Cerebellar cortex (tissue), 1 donor: Measurements from ENCODE around the gene GABRD.

Experiments used
- DNase-seq: peaks from one replicate; pipeline ENCODE4 v3.0.0-alpha.2; 2015; ENCODE audit warnings: low spot score

Gene GABRD

GRCh38 chr1:2039251-2039650 lies 20.1 kb downstream of the GABRD start:
- DNase-seq: no peak

DNA sequence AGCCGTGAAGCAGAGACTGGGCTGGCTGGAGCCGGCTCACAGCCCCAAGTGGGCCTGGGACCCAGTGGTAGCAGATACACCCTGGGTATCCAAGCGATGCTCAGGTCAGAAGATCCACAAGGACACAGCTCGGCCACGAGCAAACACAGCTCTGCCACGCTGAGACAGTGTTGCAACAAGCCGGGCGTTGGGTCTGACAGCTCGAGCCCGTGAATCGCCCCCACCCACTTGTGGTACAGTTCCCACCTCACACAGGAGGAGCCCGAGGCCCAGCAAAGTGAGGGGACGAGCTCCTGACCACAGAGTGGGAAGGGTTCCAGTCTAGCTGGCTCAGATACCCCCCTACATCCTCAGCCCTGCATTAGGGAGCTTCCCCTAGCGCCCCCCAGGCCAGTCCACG lies 22.2 kb downstream of the GABRD start:
- DNase-seq: no peak

- DNase-seq: no peak
These were observed 22.7 kb downstream of the GABRD start for GRCh38 chr1:2041887-2042286.

GRCh38 chr1:2042830-2043773 lies 24.0 kb downstream of the GABRD start:
- DNase-seq: no peak

DNA sequence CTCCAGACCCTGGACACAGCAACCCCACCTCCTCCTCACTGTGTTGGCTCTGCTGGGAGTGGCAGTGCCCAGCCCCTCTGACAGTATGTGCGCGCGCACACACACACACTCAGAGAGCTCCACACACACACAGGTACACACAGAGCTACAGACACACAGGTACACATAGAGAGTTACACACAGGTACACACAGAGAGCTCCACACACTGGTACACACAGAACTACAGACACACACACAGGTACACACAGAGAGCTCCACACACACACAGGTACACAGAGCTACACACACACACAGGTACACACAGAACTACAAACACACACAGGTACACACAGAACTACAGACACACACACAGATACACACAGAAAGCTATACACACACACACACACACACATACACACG lies 24.7 kb downstream of the GABRD start:
- DNase-seq: no peak

DNA sequence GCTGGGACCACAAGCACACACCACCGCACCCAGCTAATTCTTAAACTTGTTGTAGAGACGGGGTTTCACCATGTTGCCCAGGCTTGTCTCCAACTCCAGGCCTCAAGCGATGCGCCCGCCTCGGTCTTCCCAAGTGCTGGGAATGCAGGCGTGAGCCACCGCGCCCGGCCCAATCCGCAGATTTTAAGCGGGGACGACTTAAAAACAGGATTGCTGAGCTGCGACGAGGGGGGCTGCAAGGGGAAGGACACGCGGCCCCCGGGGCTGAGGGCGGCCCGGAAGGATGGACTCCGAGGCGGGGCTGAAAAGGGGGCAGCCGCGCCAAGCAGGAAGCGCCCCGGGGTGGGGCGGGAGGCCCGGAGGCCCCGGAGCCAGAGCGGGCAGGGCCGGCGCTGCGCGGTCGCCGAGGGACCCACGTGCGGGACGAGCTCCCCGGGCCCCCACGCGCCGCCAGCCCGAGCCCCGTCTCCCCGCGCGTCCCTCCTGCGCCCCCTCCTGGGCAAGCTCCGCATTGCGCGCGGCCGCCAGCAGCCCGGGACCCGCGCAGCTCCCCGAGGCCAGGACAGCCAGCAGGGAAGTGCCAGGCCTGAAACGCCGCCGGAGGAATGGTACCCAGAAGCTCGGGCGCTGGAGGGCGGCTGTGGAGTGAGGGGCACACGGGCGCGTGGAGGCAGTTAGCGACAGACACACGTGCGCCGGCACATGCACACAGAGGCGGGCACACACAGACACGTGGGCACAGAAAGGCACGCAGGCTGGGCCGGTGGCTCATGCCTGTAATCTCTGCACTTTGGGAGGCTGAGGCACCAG lies 25.6 kb downstream of the GABRD start:
- peak; percentile 61 for DNase-seq

DNA sequence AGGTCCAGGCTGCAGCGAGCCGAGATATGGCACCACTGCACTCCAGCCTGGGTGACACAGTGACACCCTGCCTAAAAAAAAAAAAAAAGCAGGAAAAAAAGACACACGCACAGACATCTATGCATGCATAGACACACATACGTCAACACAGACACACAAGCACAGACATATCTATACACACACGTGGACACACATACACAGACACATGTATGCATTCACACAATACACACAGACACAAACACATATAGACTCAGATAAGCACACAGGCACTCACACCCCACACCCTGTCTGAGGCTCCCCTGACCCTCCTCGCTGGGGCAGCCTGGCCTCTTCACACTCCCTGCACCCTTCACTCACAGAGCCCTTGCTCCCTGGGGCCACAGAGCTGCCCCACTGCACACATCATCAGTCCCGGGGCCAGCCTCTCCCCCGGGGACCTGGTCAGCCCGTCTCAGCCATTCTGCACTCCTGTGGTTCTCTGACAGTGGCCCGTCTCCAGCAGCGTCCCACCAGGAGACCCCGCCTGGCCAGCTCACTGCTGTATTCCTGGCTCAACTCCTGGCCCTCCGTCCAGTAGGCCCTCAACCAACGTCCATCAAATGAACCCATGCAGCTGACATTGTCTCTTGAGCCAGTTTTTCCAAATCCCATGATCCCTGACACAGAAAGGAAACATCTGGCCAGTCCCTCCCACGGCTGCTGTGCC lies 26.5 kb downstream of the GABRD start:
- DNase-seq: no peak

GRCh38 chr1:2046174-2046917 lies 27.2 kb downstream of the GABRD start:
- DNase-seq: peak; percentile 73

DNA sequence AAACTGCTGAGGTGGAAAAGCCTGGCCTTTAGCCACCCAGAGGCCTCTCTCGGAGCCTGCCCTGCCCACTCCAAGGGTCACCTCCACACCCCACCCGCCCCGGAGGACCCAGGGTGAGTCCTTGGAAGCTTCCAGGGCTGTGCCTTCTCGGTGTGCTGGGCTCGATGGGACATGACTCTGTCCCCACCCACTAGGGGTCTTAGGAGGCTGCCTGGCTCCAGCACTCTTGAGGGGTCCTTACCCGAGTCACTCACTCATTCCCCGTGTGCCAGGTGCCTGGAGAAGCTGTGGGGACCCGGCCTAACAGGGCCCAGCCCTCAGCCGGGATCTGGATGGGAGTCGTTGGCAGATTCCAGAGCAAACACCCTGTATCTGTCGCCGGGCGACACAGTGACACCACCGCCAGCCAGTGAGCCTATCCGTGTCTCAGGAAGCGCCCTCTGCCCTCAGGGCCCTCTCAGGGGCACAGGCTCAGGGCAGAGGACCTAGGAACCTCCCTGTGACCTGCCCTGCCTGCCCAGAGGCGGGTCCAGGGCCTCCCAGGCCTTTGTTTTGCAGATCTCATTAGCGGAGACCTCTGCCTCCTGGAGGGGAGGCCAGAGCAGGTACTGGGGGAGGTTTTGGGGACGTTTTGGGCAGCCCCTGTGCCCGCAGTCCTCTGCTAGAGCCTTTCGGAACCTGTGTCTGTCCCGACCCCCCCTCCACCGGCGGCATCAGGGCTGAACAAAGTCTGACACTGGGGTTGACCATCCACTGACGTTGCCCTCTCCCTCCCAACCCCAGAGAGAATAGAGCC lies 28.0 kb downstream of the GABRD start:
- no peak for DNase-seq

- no peak for DNase-seq
These were observed 28.9 kb downstream of the GABRD start for GRCh38 chr1:2047749-2048729.

DNA sequence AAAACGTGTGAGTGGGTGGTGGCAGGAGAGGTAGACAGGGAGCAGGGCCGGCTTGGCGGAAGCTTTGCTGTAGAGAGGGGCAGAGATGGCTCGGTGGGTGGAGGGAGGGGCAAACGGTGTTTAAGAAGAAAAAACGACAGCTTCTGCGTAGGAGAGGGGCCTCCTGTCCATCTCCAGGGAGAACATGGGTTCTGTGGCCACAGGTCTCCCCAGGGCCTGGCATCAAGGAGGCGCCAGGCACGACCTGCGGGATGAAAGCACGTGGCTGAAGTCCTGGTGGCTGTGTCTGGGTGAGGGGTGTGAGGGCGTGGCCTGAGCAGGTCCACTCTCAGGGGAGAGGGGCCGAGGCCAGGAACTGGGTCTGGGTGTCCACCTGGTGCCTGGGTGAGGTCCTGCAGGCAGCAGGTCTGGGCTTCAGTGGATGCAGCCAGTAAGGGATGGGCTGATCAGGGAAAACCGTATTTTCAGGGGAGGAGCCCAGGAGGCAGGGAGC lies 30.1 kb downstream of the GABRD start:
- DNase-seq: peak; percentile 77

GRCh38 chr1:2049718-2050431 lies 30.7 kb downstream of the GABRD start, which contains the start of gene PRKCZ:
TSS of gene PRKCZ (plus strand) at chr1:2050411. CDS start at chr1:2050631, 220 bp downstream.
- peak; percentile 92 for DNase-seq

DNA sequence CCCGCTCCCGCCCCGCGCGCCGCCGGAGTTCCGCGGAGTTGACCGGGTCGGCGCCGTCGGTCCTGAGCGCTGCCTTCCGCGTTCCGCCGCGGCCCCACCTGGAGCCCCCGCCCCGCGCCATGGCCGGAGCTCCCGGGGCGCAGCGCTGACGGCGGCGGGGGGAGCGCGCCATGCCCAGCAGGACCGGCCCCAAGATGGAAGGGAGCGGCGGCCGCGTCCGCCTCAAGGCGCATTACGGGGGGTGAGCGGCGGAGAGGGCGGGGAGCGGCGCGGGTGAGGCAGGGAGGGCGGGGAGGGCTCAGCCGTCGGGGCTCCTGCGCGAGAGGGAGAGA lies 31.3 kb downstream of the GABRD start:
- no peak for DNase-seq

DNA sequence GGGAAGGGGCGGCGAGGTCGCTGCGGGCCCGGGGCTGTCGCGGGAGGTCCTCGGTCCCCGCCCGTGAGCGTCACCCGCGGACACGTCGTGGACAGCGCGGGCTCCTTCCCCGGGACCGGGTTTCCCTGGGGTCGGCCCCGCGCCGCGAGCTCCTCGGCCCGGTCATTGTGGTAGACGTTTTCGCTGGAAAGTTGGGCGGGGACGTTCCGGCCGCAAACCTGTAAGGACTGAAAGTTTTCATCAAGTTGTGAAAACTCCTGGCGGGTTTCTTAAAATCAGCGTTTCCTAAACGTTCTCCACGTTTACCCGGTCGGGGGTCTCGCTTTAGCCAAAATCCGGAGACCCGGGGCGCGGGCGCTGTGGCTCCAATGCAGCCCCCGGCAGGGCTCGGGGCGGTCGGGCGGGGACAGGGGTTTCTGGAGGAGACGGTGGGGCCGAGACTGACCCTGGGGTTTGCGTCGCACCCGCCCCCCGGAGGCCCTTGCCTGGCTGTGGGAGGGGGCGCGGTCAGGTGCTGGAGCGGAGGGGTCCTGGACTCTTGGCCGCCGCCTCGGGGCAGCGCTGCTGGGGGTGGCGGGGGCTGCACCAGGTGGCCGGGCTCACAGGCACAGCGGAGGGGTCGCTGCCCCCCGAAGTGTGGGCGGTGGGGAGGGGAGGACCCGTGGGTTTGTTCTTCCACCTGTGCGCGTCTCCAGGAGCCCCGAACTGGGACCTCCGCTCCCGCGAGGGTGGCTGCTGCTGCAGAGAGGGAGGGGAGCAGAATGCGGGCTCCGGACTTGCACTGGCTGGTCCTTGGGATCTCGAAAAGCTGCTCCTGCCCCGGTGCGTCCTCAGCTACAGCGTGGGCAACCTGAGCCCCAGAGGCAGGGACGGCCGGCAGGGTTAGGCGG lies 31.9 kb downstream of the GABRD start:
- DNase-seq: no peak

DNA sequence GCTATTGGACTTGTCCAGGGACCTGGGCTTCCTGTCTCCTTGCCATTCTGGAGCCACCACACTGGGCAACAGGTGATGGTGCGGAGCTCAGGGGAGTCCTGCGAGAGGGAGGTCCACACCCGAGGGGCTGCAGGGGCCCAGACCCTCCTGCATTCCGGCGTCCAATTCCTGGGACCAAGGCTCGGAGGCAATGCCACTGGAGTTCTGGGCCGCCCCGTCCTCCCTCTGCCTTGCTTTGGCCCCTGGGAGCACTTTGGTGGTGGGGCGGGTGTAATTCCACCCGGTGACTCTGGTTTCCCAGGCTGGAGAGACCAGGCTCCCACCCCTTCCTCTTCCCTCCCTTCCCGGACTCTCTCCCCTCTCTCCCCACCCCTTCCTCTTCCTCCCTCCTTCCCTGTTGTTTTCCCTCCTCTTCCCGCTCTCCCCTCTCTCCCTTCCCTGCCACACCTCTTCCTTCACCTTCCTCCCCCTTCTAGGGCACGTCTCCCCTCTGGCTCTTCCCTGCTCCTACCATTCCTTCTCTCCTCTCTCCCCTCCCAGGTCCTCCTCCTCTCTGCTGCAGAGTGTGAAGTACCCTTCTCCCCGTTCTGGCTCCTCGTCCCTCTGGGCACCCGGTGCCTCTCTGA lies 33.0 kb downstream of the GABRD start:
- no peak for DNase-seq

DNA sequence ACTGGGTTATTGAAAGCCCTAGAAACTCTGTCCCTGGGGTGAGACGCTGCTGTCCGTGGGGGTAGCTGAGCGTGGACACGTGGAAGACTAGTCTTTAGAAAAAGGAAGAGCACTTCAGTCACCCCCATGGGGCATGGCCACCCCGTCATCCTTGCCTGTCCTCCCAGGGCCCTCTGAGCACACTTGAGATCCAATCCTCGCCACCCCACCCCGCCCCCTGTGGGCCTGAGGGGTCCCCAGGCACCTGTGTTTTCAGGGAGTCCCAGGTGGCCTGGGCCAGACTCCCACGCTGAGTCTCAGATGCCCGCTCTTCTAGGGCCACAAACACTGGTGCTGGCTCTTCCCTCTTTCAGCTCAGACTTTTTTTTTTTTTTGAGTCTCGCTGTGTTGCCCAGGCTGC lies 33.6 kb downstream of the GABRD start:
- no peak for DNase-seq

DNA sequence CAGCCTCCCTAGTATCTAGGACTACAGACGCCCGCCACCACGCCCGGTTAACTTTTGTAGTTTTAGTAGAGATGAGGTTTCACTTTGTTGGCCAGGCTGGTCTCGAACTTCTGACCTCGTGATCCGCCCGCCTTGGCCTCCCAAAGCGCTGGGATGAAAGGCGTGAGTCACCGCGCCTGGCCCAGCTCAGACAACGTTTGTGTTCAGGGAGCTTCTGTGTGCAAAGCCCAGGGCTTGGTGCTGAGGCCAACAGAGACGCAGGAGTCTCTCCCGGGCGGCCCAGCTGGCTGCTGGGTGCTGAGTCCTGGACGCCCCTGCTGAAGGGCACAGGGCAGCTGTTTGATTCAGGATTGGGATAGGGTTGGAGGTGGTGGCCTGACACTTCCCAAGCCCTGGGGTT lies 34.1 kb downstream of the GABRD start:
- no peak for DNase-seq
